SJCRH30 (cell line): Measurements from ENCODE around the gene MYO18B. TPM values are rescaled to one million over a fixed set of nuclear protein-coding genes. Genes with fewer than 3 reads are reported as not detected.

ENCODE experiments used
- DNase-seq, 2 experiments: peaks; one replicate each; pipeline ENCODE4 v3.0.0-alpha.2; 2015 to 2020
- H3K27ac ChIP-seq: fragments of 250-450 bp; sonication (Bioruptor Pico); 2 replicates; pipeline ENCODE4 v1.5.1; 2020; ENCODE audit warnings: mild to moderate bottlenecking, moderate library complexity
- H3K27me3 ChIP-seq: fragments of 250-450 bp; sonication (Bioruptor Pico); 2 replicates; pipeline ENCODE4 v1.5.1; 2020; ENCODE audit warnings: mild to moderate bottlenecking, moderate library complexity
- H3K36me3 ChIP-seq: fragments of 250-450 bp; sonication (Bioruptor Pico); 2 replicates; pipeline ENCODE4 v1.5.1; 2020; ENCODE audit warnings: mild to moderate bottlenecking, moderate library complexity
- H3K4me1 ChIP-seq: fragments of 250-450 bp; sonication (Bioruptor Pico); 2 replicates; pipeline ENCODE4 v1.5.1; 2020; ENCODE audit warnings: mild to moderate bottlenecking, moderate library complexity
- H3K4me3 ChIP-seq: fragments of 250-450 bp; sonication (Bioruptor Pico); 2 replicates; pipeline ENCODE4 v1.5.1; 2020; ENCODE audit warnings: mild to moderate bottlenecking, moderate library complexity
- H3K9me3 ChIP-seq: fragments of 250-450 bp; sonication (Bioruptor Pico); replicated peaks from 2 replicates; pipeline ENCODE4 v1.5.1; 2020; ENCODE audit warnings: mild to moderate bottlenecking, moderate library complexity
- total RNA-seq: library from RNA; depleted of rRNA; stranded (reverse); fragments of >200 nt; shearing (Covaris generic); gene quantifications from 2 replicates; pipeline ENCODE4 v1.2.3, GENCODE V29; 2014

Gene MYO18B
- total RNA-seq, 1 experiment from 2014 or later: 40.6 TPM

GRCh38 chr22:25883482-25884033 is 141.6 kb downstream of the MYO18B start:
- Histone ChIP-seq H3K27me3 (no peaks in the 10 kb centered on the region), H3K36me3 (peaks cover 39% of the 10 kb centered on the region), H3K4me1 (no peaks in the 10 kb centered on the region), H3K9me3 (no peaks in the 10 kb centered on the region), H3K27ac (no peak overlapping the region), H3K4me3 (no peak overlapping the region)
- no peak for DNase-seq

- Histone ChIP-seq H3K4me1 (no peaks in the 10 kb centered on the region), H3K9me3 (no peaks in the 10 kb centered on the region), H3K27me3 (no peaks in the 10 kb centered on the region), H3K4me3 (no peak overlapping the region), H3K36me3 (peaks cover 34% of the 10 kb centered on the region), H3K27ac (no peak overlapping the region)
- no peak for DNase-seq
Observed at GRCh38 chr22:25884121-25884520, 142.1 kb downstream of the MYO18B start.

DNA sequence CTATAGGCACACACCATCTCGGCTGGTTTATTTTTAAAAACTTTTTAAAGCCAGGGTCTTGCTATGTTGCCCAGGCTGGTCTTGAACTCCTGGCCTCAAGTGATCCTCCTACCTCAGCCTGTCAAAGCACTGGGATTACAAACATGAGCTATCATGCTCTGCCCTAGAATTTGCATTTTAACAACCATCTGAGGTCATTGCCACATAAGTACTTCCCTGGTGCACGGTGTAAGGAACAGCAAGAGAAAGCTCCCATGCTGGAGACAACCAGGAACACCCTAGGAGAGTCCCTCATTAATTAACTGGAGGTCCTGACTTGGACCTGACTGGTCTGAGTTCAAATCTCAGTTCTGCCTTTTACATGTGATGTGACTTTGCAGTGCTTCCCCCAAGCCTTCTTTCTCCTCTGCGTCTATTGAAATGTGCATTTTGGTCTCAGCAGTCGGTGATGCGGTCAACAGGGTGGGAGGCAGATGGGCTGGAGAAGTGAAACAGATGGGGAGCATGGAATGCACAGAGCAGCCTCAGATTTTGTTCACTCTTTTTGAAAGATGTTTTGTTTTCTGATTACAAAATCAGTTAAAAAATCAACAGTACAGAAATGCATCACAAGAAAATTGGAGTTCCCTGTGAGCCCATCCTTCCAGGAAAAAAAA is 146.5 kb downstream of the MYO18B start:
- no peaks in the 10 kb centered on the region for H3K4me1 ChIP-seq
- peaks cover 14% of the 10 kb centered on the region; the same call in 1 of the 2 replicates for H3K36me3 ChIP-seq
- H3K27me3 ChIP-seq: no peaks in the 10 kb centered on the region
- DNase-seq: no peak
- no peaks in the 10 kb centered on the region for H3K9me3 ChIP-seq
- H3K4me3 ChIP-seq: no peak overlapping the region
- H3K27ac ChIP-seq: no peak overlapping the region

GRCh38 chr22:25890651-25891050 is 148.7 kb downstream of the MYO18B start:
- Histone ChIP-seq H3K27me3 (no peaks in the 10 kb centered on the region), H3K4me1 (no peaks in the 10 kb centered on the region), H3K4me3 (no peak overlapping the region), H3K27ac (no peak overlapping the region), H3K36me3 (peaks cover 33% of the 10 kb centered on the region), H3K9me3 (no peaks in the 10 kb centered on the region)
- no peak for DNase-seq

DNA sequence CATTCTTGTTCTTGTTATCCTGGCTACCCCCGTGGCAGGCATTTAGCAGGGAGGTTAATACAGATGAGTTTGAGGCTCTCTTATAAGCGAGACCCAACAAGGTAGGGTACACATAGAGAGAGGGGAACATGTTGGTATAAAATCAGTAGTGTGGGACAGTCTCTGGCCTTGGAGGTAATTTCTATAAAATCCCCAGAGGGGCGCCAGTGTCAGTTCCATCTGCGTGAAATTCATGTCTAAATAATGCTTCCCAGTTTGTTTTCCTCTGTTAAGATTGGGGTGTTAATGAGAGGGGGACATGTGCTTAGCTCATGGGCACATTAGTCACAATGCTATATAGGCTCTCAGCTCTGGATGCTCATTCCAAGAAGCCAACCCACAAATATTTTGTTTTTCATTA is 150.7 kb downstream of the MYO18B start:
- no peaks in the 10 kb centered on the region for H3K9me3 ChIP-seq
- H3K4me3 ChIP-seq: no peak overlapping the region
- H3K4me1 ChIP-seq: no peaks in the 10 kb centered on the region
- no peak overlapping the region for H3K27ac ChIP-seq
- DNase-seq: no peak
- H3K27me3 ChIP-seq: no peaks in the 10 kb centered on the region
- peaks cover 52% of the 10 kb centered on the region for H3K36me3 ChIP-seq

GRCh38 chr22:25895678-25896077 is 153.7 kb downstream of the MYO18B start:
- Histone ChIP-seq H3K9me3 (no peaks in the 10 kb centered on the region), H3K4me3 (no peak overlapping the region), H3K4me1 (no peaks in the 10 kb centered on the region), H3K27ac (no peak overlapping the region), H3K36me3 (peaks cover 79% of the 10 kb centered on the region), H3K27me3 (no peaks in the 10 kb centered on the region)
- no peak for DNase-seq

DNA sequence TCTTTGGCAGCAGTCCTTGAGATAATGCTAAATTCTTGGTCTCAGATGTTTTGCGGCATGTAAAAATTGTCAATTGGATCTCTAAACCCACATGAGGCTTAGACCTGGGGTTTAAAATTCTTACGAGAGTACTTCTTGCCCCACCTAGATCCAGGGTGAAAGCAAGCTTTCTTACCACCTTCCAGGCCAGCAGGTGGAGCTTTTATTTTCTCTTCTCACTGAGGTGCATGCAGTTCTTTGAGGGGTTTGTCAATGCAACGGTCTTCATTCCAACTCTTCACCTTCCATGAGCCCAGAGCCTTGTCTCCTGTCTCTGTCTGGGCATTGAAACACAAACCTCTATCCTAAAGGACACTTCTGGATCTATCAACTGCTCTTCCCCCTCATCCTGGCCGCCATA is 154.1 kb downstream of the MYO18B start:
- Histone ChIP-seq H3K4me3 (no peak overlapping the region), H3K4me1 (no peaks in the 10 kb centered on the region), H3K9me3 (no peaks in the 10 kb centered on the region), H3K36me3 (peaks cover 82% of the 10 kb centered on the region), H3K27me3 (no peaks in the 10 kb centered on the region), H3K27ac (no peak overlapping the region)
- no peak for DNase-seq

DNA sequence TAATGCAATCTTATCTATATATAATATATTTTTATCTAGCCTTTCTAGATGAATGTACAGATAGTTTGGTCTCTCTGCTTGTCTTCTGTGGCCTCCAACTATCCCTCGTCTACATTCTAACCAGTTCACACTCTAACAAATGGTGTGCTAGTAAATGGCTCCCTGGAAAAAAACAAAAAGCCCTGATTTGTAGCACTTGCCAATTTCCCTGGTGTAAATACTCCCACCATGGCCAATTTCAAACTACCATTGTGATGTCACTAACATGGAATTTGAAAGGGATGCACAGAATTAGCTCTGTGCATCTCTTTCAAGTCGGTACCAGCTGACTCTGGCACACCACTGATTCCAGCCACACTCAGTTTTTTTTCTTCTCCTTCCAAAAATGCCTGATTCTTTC is 154.6 kb downstream of the MYO18B start:
- Histone ChIP-seq H3K27me3 (no peaks in the 10 kb centered on the region), H3K27ac (no peak overlapping the region), H3K4me3 (no peak overlapping the region), H3K36me3 (peaks cover 82% of the 10 kb centered on the region), H3K4me1 (no peaks in the 10 kb centered on the region), H3K9me3 (no peaks in the 10 kb centered on the region)
- DNase-seq: no peak

DNA sequence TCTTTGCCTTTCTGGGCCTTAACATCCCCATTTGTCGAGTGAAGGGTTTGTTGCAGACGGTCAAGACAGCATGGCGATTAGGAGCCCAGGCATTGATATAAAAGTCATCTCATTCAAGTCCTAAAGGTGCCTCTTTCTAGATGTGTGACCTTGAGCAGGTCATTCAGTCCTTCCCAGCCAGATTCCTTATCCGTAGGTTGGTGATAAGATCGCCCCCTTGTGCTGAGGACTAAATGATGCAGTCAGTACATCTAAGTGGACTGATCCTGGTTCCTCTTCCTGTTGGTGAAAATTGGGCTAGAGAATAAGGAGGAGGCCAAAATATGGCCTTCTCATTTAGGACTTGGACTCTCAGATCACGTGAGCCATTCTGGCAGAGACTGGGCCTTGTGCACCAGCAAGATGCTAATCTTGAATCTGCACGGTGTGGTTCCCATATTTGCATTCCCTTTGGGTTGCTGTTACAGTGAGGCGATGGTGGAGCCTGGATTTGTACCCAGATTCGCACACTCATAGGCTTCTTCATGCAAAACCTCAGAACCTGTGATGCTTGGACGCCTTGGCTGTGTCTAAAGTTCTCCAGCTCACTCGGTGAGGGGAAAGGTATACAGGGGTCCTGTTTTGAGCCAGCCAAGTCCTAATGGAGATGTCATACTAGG is 156.8 kb downstream of the MYO18B start:
- H3K27me3 ChIP-seq: no peaks in the 10 kb centered on the region
- no peak overlapping the region for H3K27ac ChIP-seq
- H3K4me1 ChIP-seq: no peaks in the 10 kb centered on the region
- no peak overlapping the region for H3K4me3 ChIP-seq
- DNase-seq: peak; percentile 31 to 50
- H3K9me3 ChIP-seq: no peaks in the 10 kb centered on the region
- H3K36me3 ChIP-seq: peaks cover 94% of the 10 kb centered on the region

- DNase-seq: no peak
- no peak overlapping the region for H3K4me3 ChIP-seq
- no peaks in the 10 kb centered on the region for H3K9me3 ChIP-seq
- no peaks in the 10 kb centered on the region for H3K4me1 ChIP-seq
- H3K36me3 ChIP-seq: peaks cover 94% of the 10 kb centered on the region
- no peak overlapping the region for H3K27ac ChIP-seq
- no peaks in the 10 kb centered on the region for H3K27me3 ChIP-seq
Observed at GRCh38 chr22:25899566-25899965, 157.6 kb downstream of the MYO18B start.

GRCh38 chr22:25900390-25900789 is 158.4 kb downstream of the MYO18B start:
- H3K4me3 ChIP-seq: no peak overlapping the region
- DNase-seq: no peak
- no peaks in the 10 kb centered on the region for H3K4me1 ChIP-seq
- no peak overlapping the region for H3K27ac ChIP-seq
- H3K36me3 ChIP-seq: peaks cover 94% of the 10 kb centered on the region
- no peaks in the 10 kb centered on the region for H3K27me3 ChIP-seq
- H3K9me3 ChIP-seq: no peaks in the 10 kb centered on the region

- Histone ChIP-seq H3K4me1 (no peaks in the 10 kb centered on the region), H3K4me3 (no peak overlapping the region), H3K9me3 (no peaks in the 10 kb centered on the region), H3K27me3 (no peaks in the 10 kb centered on the region), H3K27ac (no peak overlapping the region), H3K36me3 (peaks cover 94% of the 10 kb centered on the region)
- DNase-seq: peak; percentile 40 to 63
Observed at GRCh38 chr22:25900880-25901279, 158.9 kb downstream of the MYO18B start.

- no peaks in the 10 kb centered on the region for H3K4me1 ChIP-seq
- H3K4me3 ChIP-seq: no peak overlapping the region
- H3K9me3 ChIP-seq: no peaks in the 10 kb centered on the region
- peaks cover 96% of the 10 kb centered on the region for H3K36me3 ChIP-seq
- no peak for DNase-seq
- H3K27ac ChIP-seq: no peak overlapping the region
- no peaks in the 10 kb centered on the region for H3K27me3 ChIP-seq
Observed at GRCh38 chr22:25902402-25902801, 160.4 kb downstream of the MYO18B start.

DNA sequence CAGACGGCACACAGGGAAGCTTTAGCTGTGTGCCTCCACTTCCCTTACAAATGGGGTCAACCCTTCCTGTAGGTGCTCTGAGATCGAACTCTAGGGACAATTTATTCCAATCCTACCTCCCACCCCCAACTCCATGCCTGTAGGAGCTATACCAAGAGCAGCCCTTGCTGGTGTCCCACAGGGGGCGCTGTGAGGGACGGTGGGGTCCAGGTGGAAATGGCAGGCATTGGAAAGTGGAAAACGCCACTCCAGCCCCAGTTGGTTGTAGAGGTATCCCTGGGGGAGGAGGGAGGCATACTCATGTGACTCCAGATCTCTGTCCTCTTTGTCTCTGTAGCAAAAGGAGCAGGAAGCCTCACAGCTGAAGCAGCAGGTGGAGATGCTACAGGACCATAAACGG is 161.3 kb downstream of the MYO18B start:
- Histone ChIP-seq H3K36me3 (peaks cover 96% of the 10 kb centered on the region), H3K27ac (no peak overlapping the region), H3K27me3 (no peaks in the 10 kb centered on the region), H3K4me1 (no peaks in the 10 kb centered on the region), H3K9me3 (no peaks in the 10 kb centered on the region), H3K4me3 (no peak overlapping the region)
- peak in 1 of 2 experiments; percentile 17 for DNase-seq

GRCh38 chr22:25908212-25908611 is 166.2 kb downstream of the MYO18B start:
- Histone ChIP-seq H3K4me1 (no peaks in the 10 kb centered on the region), H3K4me3 (no peak overlapping the region), H3K36me3 (peaks cover 83% of the 10 kb centered on the region), H3K27me3 (no peaks in the 10 kb centered on the region), H3K9me3 (no peaks in the 10 kb centered on the region), H3K27ac (no peak overlapping the region)
- DNase-seq: no peak
